Measurements from ENCODE around the gene TMEM255B. TPM values are rescaled to one million over a fixed set of nuclear protein-coding genes. Genes with fewer than 3 reads are reported as not detected.

Gene TMEM255B
- total and polyA plus RNA-seq, 2 donors (not counting 3 experiments of a cell fraction or from before 2014, with no cell fraction given): 105 to 121 TPM

DNA sequence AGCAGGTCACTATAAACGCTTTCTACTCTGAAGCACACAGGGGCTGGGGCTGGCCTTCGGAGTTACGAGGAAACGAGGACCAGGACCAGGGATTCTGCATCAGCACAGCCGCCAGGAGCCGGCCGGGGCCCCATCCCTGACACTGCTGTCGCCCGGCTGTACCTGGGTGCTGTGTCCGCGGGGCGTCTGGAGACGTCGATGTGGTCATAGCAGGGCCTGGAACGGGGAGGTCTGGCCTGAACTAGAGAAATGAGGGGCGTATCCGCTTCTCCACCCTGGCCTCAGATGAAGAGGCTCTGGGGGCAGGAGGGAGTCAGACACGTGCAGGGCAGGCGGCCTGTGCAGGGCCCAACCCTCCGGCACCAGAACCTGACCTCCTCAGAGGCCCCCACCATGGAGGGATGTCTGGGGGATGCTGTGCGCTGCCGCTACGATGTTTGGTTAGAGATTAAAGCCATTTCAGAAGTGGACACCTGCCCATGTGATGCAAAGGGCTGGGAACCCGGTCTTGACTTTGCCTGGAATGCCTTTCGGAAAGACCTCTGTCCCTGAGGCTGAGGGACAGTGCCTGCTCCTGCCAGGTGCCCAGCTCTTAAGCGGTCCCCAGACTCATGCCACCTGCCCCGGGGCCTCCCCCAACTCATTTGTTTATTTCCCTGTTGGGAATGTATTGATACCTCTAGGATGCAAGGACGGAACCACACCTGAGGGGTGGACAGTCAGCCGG, 83.5 kb downstream of the TMEM255B start:
- TF ChIP-seq GATA2 (IDR thresholded peaks at IDR 0.05; ENCODE audit: insufficient read depth, insufficient read length, low read depth, low read length): no peak
- no peak for TF ChIP-seq POLR2A (IDR thresholded peaks at IDR 0.05; ENCODE audit: low read depth, low read length)
- TF ChIP-seq, protein P1, sequence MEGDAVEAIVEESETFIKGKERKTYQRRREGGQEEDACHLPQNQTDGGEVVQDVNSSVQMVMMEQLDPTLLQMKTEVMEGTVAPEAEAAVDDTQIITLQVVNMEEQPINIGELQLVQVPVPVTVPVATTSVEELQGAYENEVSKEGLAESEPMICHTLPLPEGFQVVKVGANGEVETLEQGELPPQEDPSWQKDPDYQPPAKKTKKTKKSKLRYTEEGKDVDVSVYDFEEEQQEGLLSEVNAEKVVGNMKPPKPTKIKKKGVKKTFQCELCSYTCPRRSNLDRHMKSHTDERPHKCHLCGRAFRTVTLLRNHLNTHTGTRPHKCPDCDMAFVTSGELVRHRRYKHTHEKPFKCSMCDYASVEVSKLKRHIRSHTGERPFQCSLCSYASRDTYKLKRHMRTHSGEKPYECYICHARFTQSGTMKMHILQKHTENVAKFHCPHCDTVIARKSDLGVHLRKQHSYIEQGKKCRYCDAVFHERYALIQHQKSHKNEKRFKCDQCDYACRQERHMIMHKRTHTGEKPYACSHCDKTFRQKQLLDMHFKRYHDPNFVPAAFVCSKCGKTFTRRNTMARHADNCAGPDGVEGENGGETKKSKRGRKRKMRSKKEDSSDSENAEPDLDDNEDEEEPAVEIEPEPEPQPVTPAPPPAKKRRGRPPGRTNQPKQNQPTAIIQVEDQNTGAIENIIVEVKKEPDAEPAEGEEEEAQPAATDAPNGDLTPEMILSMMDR (IDR thresholded peaks at IDR 0.05; ENCODE audit: extremely low read depth in 1 of 2, insufficient read depth in 1 of 2, low read depth in 1 of 2, low read length in 2 of 2): no peak
- TF ChIP-seq EZH2 (IDR thresholded peaks at IDR 0.05; ENCODE audit: borderline replicate concordance, low read depth, low read length, severe bottlenecking): no peak
- TF ChIP-seq, protein P2, sequence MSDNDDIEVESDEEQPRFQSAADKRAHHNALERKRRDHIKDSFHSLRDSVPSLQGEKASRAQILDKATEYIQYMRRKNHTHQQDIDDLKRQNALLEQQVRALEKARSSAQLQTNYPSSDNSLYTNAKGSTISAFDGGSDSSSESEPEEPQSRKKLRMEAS (IDR thresholded peaks at IDR 0.05; ENCODE audit: insufficient read depth, insufficient read length): no peak
- TF ChIP-seq MYC (IDR thresholded peaks at IDR 0.05; ENCODE audit: low read depth, low read length): no peak
- no peak for TF ChIP-seq FOS (IDR thresholded peaks at IDR 0.05; ENCODE audit: borderline replicate concordance, insufficient read depth, low read length)
- no peak for TF ChIP-seq POLR2AphosphoS5 (IDR thresholded peaks at IDR 0.05; ENCODE audit: insufficient read depth, low read depth, low read length)
- H4K20me1 ChIP-seq (replicated peaks; ENCODE audit: control insufficient read depth, extremely low read depth, insufficient read depth, low read length): no peaks in the 10 kb centered on the region
- H3K4me1 ChIP-seq (ENCODE audit: control insufficient read depth, extremely low read depth, insufficient read depth, low read length): peaks cover 6% of the 10 kb centered on the region
- intact Hi-C loops (cut with micrococcal nuclease) (no loop called here), dilution Hi-C loops (cut with MboI; ENCODE audit: extremely low pct_ligation_motif_present, low sequenced_read_pairs) (no loop called here)
- no peaks in the 10 kb centered on the region for H3K9me1 ChIP-seq (replicated peaks; ENCODE audit: control insufficient read depth, extremely low read depth, insufficient read depth, low read length)
- H3K79me2 ChIP-seq (ENCODE audit: control insufficient read depth, insufficient read depth, low read length): no peaks in the 10 kb centered on the region
- H3K27ac ChIP-seq (ENCODE audit: insufficient read depth, low read depth, low read length): no peak overlapping the region
- no peak overlapping the region for H2AFZ ChIP-seq (ENCODE audit: low read depth, low read length)
- CTCF ChIA-PET: no interaction called here
- H3K36me3 ChIP-seq (ENCODE audit: control insufficient read depth in 2 of 2, extremely low read depth in 1 of 2, insufficient read depth in 2 of 2, low read length in 2 of 2): peaks cover 0 to 11% of the 10 kb centered on the region in 2 experiments
- H3K9ac ChIP-seq (replicated peaks; ENCODE audit: extremely low read depth, insufficient read depth, low read length): no peak overlapping the region
- H3K4me2 ChIP-seq (ENCODE audit: insufficient read depth, low read length): no peak overlapping the region
- DNase-seq (ENCODE audit: low read depth, low spot score) (no peak), FAIRE-seq (no peak)
- POLR2A ChIA-PET: no interaction called here
- no peak overlapping the region for H3K4me3 ChIP-seq (replicated peaks in 1 of 3; ENCODE audit: insufficient read depth in 1 of 3, low read depth in 1 of 3, low read length in 3 of 3)
- H3K9me3 ChIP-seq (replicated peaks; ENCODE audit: control insufficient read depth, insufficient read depth, low read length): no peaks in the 10 kb centered on the region
- H3K27me3 ChIP-seq (ENCODE audit: control insufficient read depth in 2 of 2, insufficient read depth in 2 of 2, low read length in 2 of 2): no peaks in the 10 kb centered on the region
- BruUV-seq (replicated peaks): no TSS peak
